HCT116 (cell line): ENCODE measurements around the gene DUSP28. TPM values are rescaled to one million over a fixed set of nuclear protein-coding genes. Genes with fewer than 3 reads are reported as not detected.

Source experiments
- ATAC-seq: fragments of 200-7000 bp; cut with Tn5 transposase; 2 replicates; pipeline ENCODE4 v1.9.1; 2020; ENCODE audit warnings: mild to moderate bottlenecking, moderate library complexity
- BruUV-seq: library from RNA; stranded (reverse); fragments of 400-500 nt; replicated peaks from 2 replicates; lab custom pipeline; 2021; lab: Mats Ljungman, UMichigan
- CTCF ChIA-PET: fragments of 300-600 bp; sonication (Branson Sonifier 250); formaldehyde crosslinking; loops from one replicate; lab custom pipeline; 2021; ENCODE audit warnings: antibody characterized with exemption; lab: Charles Lee
- POLR2A ChIA-PET: fragments of 300-600, 350-600 bp; sonication (Branson Sonifier 250); formaldehyde crosslinking; loops from one replicate; lab custom pipeline; 2021; ENCODE audit warnings: antibody characterized with exemption; lab: Charles Lee
- RAD21 ChIA-PET, 2 experiments: fragments of 300-600 bp; sonication (Branson Sonifier 250); formaldehyde crosslinking; loops; one replicate each; lab custom pipeline; 2023; ENCODE audit warnings: low total read pairs in 2 of 2; ENCODE audit not compliant: uncharacterized antibody in 2 of 2, unreplicated experiment in 2 of 2, low non-redundant PET in 1 of 2; lab: Charles Lee
- DNase-seq: peaks from one replicate; pipeline ENCODE4 v3.0.0-alpha.2; 2010; ENCODE audit warnings: low read depth, low spot score
- H2AFZ ChIP-seq: fragments of 200-600 bp; shearing (Covaris generic), sonication (generic); 2 replicates; pipeline ENCODE4 v1.6.1; 2017; ENCODE audit warnings: low read depth, mixed run types, mixed read lengths, antibody characterized with exemption, low read length; ENCODE audit not compliant: poor library complexity, severe bottlenecking
- H3K27ac ChIP-seq: 2 replicates; pipeline ENCODE4 v1.5.1; 2012; ENCODE audit warnings: low read depth, low read length
- H3K27me3 ChIP-seq: fragments of 200-600 bp; sonication (generic); 2 replicates; pipeline ENCODE4 v1.6.1; 2016; ENCODE audit warnings: mixed run types, low read length, mixed read lengths; ENCODE audit not compliant: insufficient read depth
- H3K36me3 ChIP-seq, 2 experiments: fragments of 200-500 bp in 1 of 2; fragments of 200-600 bp in 1 of 2; sonication (Bioruptor generic) in 1 of 2; sonication (generic) in 1 of 2; 2 replicates each; pipeline versions ENCODE4 v1.5.1 to v1.6.1; 2014 to 2016; ENCODE audit warnings: low read length in 2 of 2, inconsistent platforms in 1 of 2, mixed read lengths in 1 of 2, mixed run types in 1 of 2; ENCODE audit not compliant: insufficient read depth in 2 of 2, control insufficient read depth in 1 of 2
- H3K4me1 ChIP-seq, 2 experiments: fragments of 200-600 bp in 1 of 2; sonication (generic) in 1 of 2; 2 replicates each; pipeline versions ENCODE4 v1.5.1 to v1.6.1; 2012 to 2017; ENCODE audit warnings: low read length in 2 of 2, inconsistent platforms in 1 of 2, mild to moderate bottlenecking in 1 of 2, mixed read lengths in 1 of 2, mixed run types in 1 of 2, moderate library complexity in 1 of 2; ENCODE audit not compliant: insufficient read depth in 2 of 2, control insufficient read depth in 1 of 2
- H3K4me2 ChIP-seq: fragments of 200-600 bp; sonication (generic); 2 replicates; pipeline ENCODE4 v1.6.1; 2017; ENCODE audit warnings: mixed run types, low read length, mixed read lengths
- H3K4me3 ChIP-seq, 2 experiments: fragments of 200-600 bp in 1 of 2; sonication (generic) in 1 of 2; replicated peaks in 1 of 2; 2 replicates each; pipeline ENCODE4 v1.5.1; 2011 to 2016; ENCODE audit warnings: low read length in 2 of 2, control low read depth in 1 of 2, low read depth in 1 of 2, mild to moderate bottlenecking in 1 of 2, mixed read lengths in 1 of 2, mixed run types in 1 of 2
- H3K79me2 ChIP-seq: fragments of 200-600 bp; sonication (generic); 2 replicates; pipeline ENCODE4 v1.6.1; 2017; ENCODE audit warnings: mild to moderate bottlenecking, mixed run types, low read length, moderate library complexity, mixed read lengths; ENCODE audit not compliant: insufficient read depth
- H3K9ac ChIP-seq: fragments of 200-600 bp; sonication (generic); 2 replicates; pipeline ENCODE4 v1.6.1; 2016; ENCODE audit warnings: low read length, mixed read lengths
- H3K9me2 ChIP-seq: fragments of 200-600 bp; sonication (generic), shearing (Covaris generic); 2 replicates; pipeline ENCODE4 v1.6.1; 2017; ENCODE audit warnings: mixed run types, mild to moderate bottlenecking, moderate library complexity; ENCODE audit not compliant: insufficient read depth
- H3K9me3 ChIP-seq, 2 experiments: fragments of 200-500 bp in 1 of 2; fragments of 200-600 bp in 1 of 2; sonication (Bioruptor generic) in 1 of 2; sonication (generic) in 1 of 2; 2 replicates each; pipeline ENCODE4 v1.6.1; 2014 to 2017; ENCODE audit warnings: low read length in 2 of 2, mixed read lengths in 2 of 2, inconsistent platforms in 1 of 2, low read depth in 1 of 2, mild to moderate bottlenecking in 1 of 2, mixed run types in 1 of 2, moderate library complexity in 1 of 2; ENCODE audit not compliant: control insufficient read depth in 1 of 2, insufficient read depth in 1 of 2
- H4K20me1 ChIP-seq: fragments of 200-600 bp; sonication (generic), shearing (Covaris generic); 2 replicates; pipeline ENCODE4 v1.6.1; 2017; ENCODE audit warnings: mixed run types, mild to moderate bottlenecking, moderate library complexity; ENCODE audit not compliant: insufficient read depth
- CBX3 ChIP-seq: IDR thresholded peaks from 2 replicates; pipeline ENCODE4 v1.6.1; 2012; ENCODE audit warnings: low read depth
- EGR1 ChIP-seq: IDR thresholded peaks from 2 replicates; pipeline ENCODE4 v1.6.1; 2012; ENCODE audit warnings: low read depth
- EZH2 ChIP-seq: fragments of 200-600 bp; sonication (generic); IDR thresholded peaks from 2 replicates; pipeline ENCODE4 v1.6.1; 2017; ENCODE audit warnings: antibody characterized with exemption, mixed run types
- MAX ChIP-seq: IDR thresholded peaks from 2 replicates; pipeline ENCODE4 v1.6.1; 2012
- POLR2AphosphoS5 ChIP-seq: IDR thresholded peaks from 2 replicates; pipeline ENCODE4 v1.6.1; 2011; ENCODE audit warnings: mild to moderate bottlenecking, low read depth, low read length, moderate library complexity
- RAD21 ChIP-seq: IDR thresholded peaks from 2 replicates; pipeline ENCODE4 v1.6.1; 2012; ENCODE audit warnings: low read depth, mild to moderate bottlenecking
- SIN3A ChIP-seq: IDR thresholded peaks from 2 replicates; pipeline ENCODE4 v1.6.1; 2012; ENCODE audit warnings: low read depth
- SP1 ChIP-seq: IDR thresholded peaks from 2 replicates; pipeline ENCODE4 v1.6.1; 2012; ENCODE audit warnings: low read depth
- TCF7L2 ChIP-seq: IDR thresholded peaks from 2 replicates; pipeline ENCODE4 v1.7.0; 2011; ENCODE audit warnings: borderline replicate concordance, inconsistent platforms; ENCODE audit not compliant: insufficient read depth, insufficient read length; ENCODE audit errors: extremely low read depth
- YY1 ChIP-seq: IDR thresholded peaks from 2 replicates; pipeline ENCODE4 v1.6.1; 2011; ENCODE audit warnings: low read length, low read depth, moderate library complexity, mild to moderate bottlenecking; ENCODE audit not compliant: insufficient replicate concordance; ENCODE audit errors: extremely low read depth
- intact Hi-C: fragments of 100-400 bp; cut with micrococcal nuclease; formaldehyde crosslinking; loops from 2 replicates; pipeline ENCODE4 v1.10.0; 2022
- total RNA-seq: library from RNA; stranded (reverse); gene quantifications from one replicate; pipeline ENCODE4 v1.2.1, GENCODE V29; 2021; ENCODE audit not compliant: unreplicated experiment
- TF ChIP-seq, protein P1 (sequence below): IDR thresholded peaks from 2 replicates; pipeline ENCODE4 v1.6.1; 2011; ENCODE audit warnings: mild to moderate bottlenecking, low read length, moderate library complexity; ENCODE audit not compliant: insufficient replicate concordance; ENCODE audit errors: extremely low read depth

Gene DUSP28
- total RNA-seq, 1 experiment from 2014 or later = 5.6 TPM

- ChIA-PET CTCF (no interaction called here), POLR2A (no interaction called here), RAD21 (no interaction called here)
- no peaks in the 10 kb centered on the region for H3K27me3 ChIP-seq
- H3K9me3 ChIP-seq = peaks cover 0 to 5% of the 10 kb centered on the region in 2 experiments; a peak in 2 of 4 replicates
- no peaks in the 10 kb centered on the region for H4K20me1 ChIP-seq
- no peak overlapping the region for H3K27ac ChIP-seq
- BruUV-seq = no TSS peak
- no peaks in the 10 kb centered on the region for H3K9me2 ChIP-seq
- DNase-seq = no peak
- no peak for TF ChIP-seq POLR2AphosphoS5
- no peak for TF ChIP-seq SP1
- TF ChIP-seq, protein P1, sequence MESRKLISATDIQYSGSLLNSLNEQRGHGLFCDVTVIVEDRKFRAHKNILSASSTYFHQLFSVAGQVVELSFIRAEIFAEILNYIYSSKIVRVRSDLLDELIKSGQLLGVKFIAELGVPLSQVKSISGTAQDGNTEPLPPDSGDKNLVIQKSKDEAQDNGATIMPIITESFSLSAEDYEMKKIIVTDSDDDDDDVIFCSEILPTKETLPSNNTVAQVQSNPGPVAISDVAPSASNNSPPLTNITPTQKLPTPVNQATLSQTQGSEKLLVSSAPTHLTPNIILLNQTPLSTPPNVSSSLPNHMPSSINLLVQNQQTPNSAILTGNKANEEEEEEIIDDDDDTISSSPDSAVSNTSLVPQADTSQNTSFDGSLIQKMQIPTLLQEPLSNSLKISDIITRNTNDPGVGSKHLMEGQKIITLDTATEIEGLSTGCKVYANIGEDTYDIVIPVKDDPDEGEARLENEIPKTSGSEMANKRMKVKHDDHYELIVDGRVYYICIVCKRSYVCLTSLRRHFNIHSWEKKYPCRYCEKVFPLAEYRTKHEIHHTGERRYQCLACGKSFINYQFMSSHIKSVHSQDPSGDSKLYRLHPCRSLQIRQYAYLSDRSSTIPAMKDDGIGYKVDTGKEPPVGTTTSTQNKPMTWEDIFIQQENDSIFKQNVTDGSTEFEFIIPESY = no peak
- no peak for TF ChIP-seq EGR1
- TF ChIP-seq RAD21 = no peak
- no peak for TF ChIP-seq SIN3A
- TF ChIP-seq TCF7L2 = no peak
- no peak for TF ChIP-seq YY1
- no peak for TF ChIP-seq MAX
- no peak for TF ChIP-seq EZH2
- TF ChIP-seq CBX3 = no peak
- ATAC-seq = no peak
- no peak overlapping the region for H3K4me2 ChIP-seq
- H3K79me2 ChIP-seq = no peaks in the 10 kb centered on the region
- H2AFZ ChIP-seq = no peak overlapping the region
- no peak overlapping the region for H3K9ac ChIP-seq
- no peaks in the 10 kb centered on the region for H3K4me1 ChIP-seq
- intact Hi-C loops = no loop called here
- H3K4me3 ChIP-seq = no peak overlapping the region
- no peaks in the 10 kb centered on the region for H3K36me3 ChIP-seq
Measured at GRCh38 chr2:240611601-240612210, 51.5 kb downstream of the DUSP28 start.

Other genes with a start within 250 kb of the DUSP28 start
- 79.1 TPM for gene GPC1, start 124.7 kb upstream of the DUSP28 start, total RNA-seq
- gene ANKMY1, start 2.4 kb upstream of the DUSP28 start, total RNA-seq = 28.3 TPM
- 49.7 TPM for gene RNPEPL1, start 8.1 kb downstream of the DUSP28 start, total RNA-seq
- gene CAPN10, start 26.4 kb downstream of the DUSP28 start, total RNA-seq = 40.7 TPM
- 4.2 TPM for gene GPR35, start 65.1 kb downstream of the DUSP28 start, total RNA-seq
- gene AQP12B, start 122.5 kb downstream of the DUSP28 start, total RNA-seq = not detected
- not detected for gene AQP12A, start 131.5 kb downstream of the DUSP28 start, total RNA-seq